GM13976 (cell line): Measurements from ENCODE around the gene MICAL2.

Source experiments
- DNase-seq: peaks from one replicate; pipeline ENCODE4 v3.0.0; 2012; ENCODE audit warnings: low spot score
- CTCF ChIP-seq: IDR thresholded peaks from 2 replicates; pipeline ENCODE4 v1.5.1; 2012; ENCODE audit warnings: borderline replicate concordance, mild to moderate bottlenecking; ENCODE audit not compliant: insufficient read depth; ENCODE audit errors: extremely low read depth, missing control alignments, control extremely low read depth
- in situ Hi-C: fragments of 300-500 bp; cut with MboI; formaldehyde crosslinking; loops from one replicate; pipeline ENCODE4 v1.12.0; 2022; ENCODE audit warnings: low sequenced_read_pairs, mixed read lengths, inconsistent platforms; ENCODE audit not compliant: unreplicated experiment

The MICAL2 gene

GRCh38 chr11:12290477-12290922, 180.1 kb downstream of the MICAL2 start:
- in situ Hi-C loops, result no loop called here
- DNase-seq, result peak; percentile 12
- TF ChIP-seq CTCF, result no peak

DNA sequence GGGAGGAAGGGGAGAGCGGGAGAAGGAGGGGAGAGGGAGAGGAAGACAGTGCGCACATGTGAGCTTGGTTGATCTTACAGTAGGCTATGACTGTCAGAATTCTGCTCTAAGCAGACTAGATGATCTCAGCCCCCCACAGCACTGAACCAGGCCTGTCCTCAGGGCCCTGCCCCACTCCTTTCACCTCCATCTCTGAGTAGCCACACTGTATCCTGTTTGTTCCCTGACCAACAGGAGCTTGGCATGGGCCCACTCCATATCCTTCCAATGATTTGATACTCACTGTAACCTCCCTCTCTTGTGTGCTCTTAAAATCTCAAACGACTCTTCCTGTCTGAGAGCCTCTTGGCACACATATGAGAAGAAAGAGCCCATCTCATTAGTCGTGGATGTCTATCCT, 180.9 kb downstream of the MICAL2 start:
- no peak for TF ChIP-seq CTCF
- in situ Hi-C loops, result no loop called here
- DNase-seq, result peak; percentile 8

DNA sequence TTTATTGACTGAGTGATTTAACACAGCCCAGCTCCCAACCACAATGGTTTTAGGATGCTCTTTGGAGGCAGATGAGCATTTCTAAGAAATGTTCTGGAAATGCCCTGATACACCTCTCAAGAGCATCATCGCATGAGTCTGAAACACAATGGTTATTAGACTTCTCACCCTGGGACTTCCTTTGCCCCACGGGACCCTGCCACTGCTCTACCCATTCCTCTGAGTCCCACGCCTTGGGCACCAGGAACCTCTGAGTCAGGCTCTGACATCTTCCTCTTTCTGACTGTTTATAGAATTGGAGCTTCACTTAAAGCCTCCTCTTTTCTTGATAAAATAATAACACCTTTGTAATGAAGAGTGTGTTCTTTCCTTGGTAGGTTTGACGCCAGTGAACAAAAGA, 181.4 kb downstream of the MICAL2 start:
- in situ Hi-C loops, result no loop called here
- peak; percentile 3 for DNase-seq
- no peak for TF ChIP-seq CTCF

DNA sequence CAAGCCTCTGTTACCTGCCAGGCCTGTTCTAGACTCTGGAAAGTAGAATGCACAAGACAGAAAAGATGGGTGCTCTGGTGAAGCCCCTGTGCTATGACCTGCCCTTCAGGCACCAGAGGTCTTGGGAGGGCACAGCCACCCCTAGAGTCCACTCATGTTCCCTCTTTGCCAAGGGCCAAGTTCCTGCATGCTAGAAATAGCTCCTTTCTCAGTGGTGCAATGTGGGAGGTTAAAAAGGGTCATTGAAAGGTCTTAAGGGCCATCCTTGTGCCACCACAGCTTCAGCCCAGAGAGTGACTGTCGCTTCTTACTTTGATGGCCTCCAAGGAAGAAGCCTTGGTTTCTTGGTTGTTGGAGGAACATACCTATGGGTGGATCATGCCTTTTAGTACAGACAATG, 182.4 kb downstream of the MICAL2 start:
- in situ Hi-C loops, result no loop called here
- no peak for DNase-seq
- no peak for TF ChIP-seq CTCF

DNA sequence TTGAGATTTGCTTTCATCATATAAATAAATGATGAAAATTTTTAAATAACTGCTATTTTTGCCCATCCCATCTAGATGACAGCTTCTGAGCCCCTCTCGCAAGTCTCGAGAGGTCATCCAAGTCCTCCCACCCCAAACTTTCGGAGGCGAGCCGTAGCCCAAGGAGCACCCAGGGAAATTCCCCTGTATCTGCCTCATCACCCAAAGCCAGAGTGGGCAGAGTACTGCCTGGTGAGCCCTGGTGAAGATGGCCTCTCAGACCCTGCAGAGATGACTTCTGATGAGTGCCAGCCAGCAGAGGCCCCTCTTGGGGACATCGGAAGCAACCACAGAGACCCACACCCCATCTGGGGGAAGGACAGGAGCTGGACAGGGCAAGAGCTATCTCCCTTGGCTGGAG, 183.1 kb downstream of the MICAL2 start:
- TF ChIP-seq CTCF, result no peak
- DNase-seq, result no peak
- in situ Hi-C loops, result no loop called here

DNA sequence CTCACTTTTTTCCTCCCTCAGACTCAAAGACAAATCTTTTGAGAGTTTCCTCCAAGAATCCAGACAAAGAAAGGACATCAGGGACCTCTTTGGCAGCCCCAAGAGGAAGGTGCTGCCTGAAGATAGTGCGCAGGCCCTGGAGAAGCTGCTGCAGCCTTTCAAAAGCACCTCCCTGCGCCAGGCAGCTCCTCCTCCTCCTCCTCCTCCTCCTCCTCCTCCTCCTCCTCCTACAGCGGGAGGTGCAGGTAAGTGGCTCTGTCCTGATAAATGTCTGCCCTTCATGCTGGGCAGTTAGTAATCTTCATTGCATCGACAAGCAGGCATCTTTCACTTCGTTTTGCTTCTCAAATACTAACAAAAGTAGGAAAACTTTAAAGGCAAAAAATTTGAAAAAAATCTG, 184.2 kb downstream of the MICAL2 start:
- DNase-seq, result no peak
- no peak for TF ChIP-seq CTCF
- in situ Hi-C loops, result no loop called here

GRCh38 chr11:12295943-12296342, 185.6 kb downstream of the MICAL2 start:
- in situ Hi-C loops, result no loop called here
- no peak for TF ChIP-seq CTCF

More at GRCh38 chr11:12295943-12296342, 185.6 kb downstream of the MICAL2 start:
- no peak for DNase-seq
